ENCODE data around the gene PSD2.

PSD2 gene

GRCh38 chr5:139795074-139796001 lies at the start of gene PSD2:
Gene PSD2 (plus strand): TSS chr5:139795808. CDS start chr5:139809441, 13,633 bp downstream.
- DNase-seq: no peak

DNA sequence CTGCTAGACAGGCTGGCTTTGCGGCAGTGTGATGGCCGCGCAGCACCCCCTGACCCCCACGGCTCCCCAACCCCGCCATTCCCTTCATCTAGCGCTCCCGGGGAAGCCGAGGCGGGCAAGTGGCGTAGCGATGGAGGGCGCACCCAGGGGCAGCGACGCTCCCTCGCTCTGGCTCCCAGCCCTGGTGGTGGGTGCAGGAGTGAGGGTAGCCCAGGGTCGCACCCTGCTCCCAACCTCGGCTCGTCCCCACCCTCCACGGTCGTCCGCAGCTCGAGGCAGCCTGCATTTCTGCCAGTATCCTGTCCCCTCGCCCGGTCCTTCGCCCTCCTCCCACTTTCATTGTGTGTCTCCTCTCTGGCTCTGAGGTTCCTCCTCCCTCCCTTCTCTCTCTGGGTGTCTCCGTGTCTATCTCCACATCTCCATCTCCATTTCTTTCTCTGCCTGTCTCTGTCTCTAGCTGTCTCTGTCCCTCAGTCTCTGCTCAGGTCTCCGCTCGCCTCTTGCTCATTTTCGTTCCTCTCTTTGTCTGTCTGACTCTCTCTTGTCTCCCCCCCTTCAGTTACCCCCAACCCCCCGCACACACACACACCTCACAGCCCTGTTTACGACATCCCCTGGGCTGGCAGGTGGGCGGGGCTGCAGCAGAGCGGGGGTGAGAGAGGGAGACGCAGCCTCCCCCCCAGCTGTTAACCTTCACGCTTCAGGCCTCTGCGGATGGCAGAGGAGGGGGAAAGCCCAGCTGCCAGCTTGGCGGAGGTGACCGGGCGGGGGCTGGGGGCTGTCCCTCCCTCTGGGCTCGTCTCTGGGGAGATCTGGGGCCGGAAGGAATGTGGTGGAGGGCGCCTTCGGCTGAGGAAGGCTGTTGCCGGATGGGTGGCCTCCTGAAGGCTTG lies 48.7 kb upstream of the PSD2 start:
- DNase-seq: peak; percentile 48

DNA sequence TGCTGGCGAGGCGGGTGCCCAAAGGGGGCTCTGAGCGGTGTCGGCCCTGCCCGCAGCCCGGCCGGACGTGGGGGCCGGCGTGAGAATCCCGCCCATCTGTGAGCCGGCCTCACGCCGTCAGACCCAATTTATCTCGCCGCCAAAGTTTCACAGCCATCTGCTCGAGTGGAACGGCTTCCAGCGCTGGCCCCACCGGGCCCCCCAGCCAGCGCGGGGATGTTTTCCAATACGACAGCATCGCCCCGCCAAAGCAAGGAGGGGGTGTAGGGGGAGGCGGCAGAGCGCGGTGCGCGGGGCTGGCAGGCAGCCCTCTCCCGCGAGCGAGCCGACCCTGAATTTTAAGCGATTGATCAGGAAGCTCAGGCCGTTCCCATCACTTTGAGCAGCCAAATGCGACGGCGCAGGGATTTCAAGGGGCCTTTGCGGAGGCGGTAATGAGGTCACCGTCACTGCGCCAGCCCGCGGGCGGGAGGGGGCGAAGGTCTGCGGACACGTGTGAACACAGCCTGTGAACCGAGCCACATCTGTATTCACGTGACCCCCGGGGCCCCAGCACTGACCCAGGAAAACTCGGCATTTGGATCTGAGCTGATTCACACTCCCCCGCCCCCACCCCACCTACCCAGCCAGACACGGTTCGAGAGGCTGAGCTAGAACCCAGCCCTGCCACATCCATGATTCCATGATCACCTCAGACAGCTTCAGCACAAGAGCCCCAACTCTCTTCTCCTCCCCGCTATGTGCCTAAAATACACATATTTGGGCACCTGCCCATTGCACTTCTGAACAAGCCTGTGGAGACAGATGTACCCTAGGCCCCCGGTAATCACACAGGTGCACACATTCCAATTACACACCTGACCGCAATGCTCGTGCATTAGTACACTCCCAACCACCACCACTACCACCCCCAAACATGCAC lies 47.8 kb upstream of the PSD2 start:
- peak; percentile 34 for DNase-seq

- DNase-seq: no peak
These were observed 47.1 kb upstream of the PSD2 start for GRCh38 chr5:139748505-139748826.

DNA sequence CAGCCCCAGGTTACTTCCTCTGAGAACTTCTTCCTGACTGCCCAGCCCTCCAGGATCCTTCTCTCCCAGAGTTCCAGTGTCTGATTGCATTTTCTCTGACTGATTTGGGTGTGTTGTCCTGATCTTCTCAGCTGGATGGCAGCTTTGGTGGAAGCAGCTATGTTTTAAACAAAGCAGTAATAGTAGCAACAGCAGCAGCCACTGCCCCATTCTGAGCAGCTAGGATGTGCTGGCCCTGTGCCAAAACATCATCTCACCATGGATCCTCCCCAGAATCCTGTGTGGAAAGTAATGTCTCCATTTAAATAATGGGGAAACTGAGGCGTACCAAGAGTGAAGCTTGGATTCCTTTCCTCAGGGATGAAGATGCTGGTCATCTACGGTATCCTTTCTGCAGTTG lies 46.4 kb upstream of the PSD2 start:
- DNase-seq: no peak

GRCh38 chr5:139751236-139751635 lies 44.4 kb upstream of the PSD2 start:
- no peak for DNase-seq

GRCh38 chr5:139752506-139753473 lies 42.8 kb upstream of the PSD2 start:
- DNase-seq: no peak

DNA sequence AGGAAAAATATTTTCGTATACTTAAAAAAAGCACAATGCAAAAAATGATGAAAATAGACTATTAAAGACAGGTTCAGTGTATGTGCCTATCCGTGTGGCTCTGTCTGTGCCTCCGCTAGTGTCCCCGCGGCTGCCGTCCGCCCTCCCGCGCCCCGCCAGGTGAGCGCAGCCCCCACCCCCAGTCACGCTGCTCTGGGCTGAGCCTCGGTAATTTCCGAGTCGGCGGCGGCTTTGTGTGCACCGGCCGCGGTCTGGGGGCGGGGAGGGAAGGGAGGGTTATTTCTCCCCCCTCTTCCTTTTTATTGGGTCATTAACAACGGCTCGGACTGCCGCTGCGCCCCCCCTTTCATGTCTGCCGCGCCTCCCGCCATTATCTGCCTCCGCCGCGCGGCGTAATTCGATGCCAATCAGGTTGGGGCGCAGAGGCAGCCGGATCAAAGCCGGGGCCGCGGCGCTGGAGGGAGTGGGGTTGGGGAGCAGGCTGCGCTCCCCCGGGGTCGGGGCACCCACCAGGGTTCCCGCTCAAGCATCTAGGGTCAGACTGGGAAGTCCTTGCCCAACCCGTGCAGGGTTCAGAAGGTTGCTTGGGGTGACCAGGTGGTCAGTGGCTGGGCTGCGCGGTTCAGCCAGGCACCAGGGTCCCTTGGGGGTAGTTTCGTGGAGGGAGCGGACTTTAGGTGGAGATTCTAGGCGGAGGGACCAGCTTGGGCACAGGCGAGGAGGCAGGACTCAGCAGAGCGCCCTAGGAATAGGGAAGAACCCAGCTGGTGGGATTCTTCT lies 39.5 kb upstream of the PSD2 start:
- DNase-seq: no peak

GRCh38 chr5:139756971-139757370 lies 38.6 kb upstream of the PSD2 start:
- no peak for DNase-seq

DNA sequence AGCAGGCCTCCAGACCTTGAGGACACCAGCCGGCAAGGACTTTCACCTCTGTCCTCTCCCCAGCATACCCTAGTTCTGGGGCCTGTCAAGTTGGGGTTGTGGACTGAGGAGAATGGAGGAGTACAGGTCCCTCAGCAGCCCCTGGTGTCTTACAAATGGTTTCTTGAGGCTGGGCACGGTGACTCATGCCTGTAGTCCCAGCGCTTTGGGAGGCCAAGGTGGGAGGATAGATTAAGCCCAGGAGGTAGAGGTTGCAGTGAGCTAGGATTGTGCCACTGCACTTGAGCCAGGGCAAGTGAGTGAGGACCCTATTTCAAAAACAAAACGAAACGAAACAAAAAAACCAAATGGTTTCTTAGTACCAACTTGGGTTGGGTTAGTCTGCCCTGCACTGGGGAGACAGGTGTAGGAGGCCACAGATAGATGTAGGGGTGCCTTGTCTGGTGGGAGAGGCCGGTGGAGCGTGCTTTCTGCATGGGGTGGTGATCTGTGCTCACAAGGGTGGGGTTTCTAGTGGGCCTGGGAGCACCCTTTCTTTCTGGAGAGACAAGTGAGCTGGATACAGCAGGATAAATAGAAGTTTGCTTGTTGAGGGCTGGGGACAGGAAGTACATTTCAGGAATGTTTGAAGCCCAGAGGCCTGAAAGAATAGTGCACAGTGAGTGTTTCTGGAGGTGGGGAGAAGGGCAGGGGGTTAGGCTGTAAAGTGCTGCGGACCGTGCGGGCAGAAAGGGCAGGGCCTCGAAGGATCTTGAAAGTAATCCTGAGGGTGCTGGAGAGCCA lies 37.7 kb upstream of the PSD2 start:
- DNase-seq: no peak

DNA sequence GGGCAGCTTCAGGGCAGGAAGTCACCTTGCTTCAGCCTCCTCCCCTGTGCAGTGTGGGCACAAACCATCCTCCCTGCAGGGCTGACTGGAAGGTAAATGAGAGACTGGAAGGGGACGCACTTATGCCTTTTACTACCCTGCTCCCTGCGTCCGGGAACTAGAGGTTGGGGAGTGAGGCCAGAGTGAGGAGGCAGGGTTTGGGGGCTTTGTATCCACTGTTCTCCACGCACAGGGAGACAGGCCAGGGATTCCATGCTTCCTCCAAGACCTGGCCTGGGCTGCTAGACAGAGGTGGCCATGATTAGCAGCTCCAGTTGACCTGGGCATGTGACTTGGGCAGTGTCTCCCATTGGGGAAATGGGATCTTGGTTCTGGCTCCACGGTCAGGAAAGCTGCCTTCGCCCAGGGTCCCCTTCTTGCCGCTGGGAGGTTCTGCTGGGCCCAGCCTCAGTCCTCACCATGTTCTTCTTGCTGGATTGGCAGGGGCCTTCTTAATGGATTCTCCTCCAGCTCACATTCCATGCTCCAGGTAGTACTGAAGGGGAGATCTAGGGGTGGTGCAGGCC lies 37.0 kb upstream of the PSD2 start:
- DNase-seq: no peak

- no peak for DNase-seq
These were observed 36.3 kb upstream of the PSD2 start for GRCh38 chr5:139759219-139759721.

- no peak for DNase-seq
These were observed 35.2 kb upstream of the PSD2 start for GRCh38 chr5:139760066-139761056.

DNA sequence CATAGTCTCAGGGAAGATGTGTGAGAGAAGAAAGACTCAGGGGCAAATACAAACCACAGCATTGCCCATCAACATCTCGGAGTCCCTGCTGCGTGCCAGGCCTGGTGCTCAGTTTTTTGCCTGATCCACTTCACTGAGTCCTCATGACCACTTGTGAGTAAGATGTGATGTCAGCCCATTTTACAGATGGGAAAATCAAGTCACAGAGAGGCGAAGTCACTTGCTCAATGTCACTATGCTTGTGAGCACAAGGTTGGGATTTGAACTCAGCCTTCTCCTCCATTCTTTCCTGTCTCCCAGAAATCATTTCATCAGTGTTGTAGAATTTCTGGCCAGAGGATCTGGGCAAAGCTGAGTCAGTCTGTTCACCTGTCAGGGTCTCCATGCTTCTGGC lies 34.6 kb upstream of the PSD2 start:
- DNase-seq: no peak

GRCh38 chr5:139761501-139761900 lies 34.1 kb upstream of the PSD2 start:
- no peak for DNase-seq

GRCh38 chr5:139762615-139763170 lies 32.9 kb upstream of the PSD2 start:
- DNase-seq: no peak

GRCh38 chr5:139763280-139763929 lies 32.2 kb upstream of the PSD2 start:
- no peak for DNase-seq

Measured in activated CD4-positive, alpha-beta T cell treated with anti-CD3 and anti-CD28 coated beads, Interleukin-10, Interleukin-2, amounts not matched to agents 100 ng/mL and 50 ng/mL, durations not matched to agents 16 hours and 8 hours (primary cell).